D721Med (cell line): ENCODE measurements around the gene KLHL33.
"Not testable (repeated sequence)": the region's sequence is repeated elsewhere in the genome, so short reads cannot be mapped to it uniquely, and the experiment has no call there.

Experiments used
- DNase-seq: peaks from one replicate; pipeline ENCODE4 v3.0.0; 2011; ENCODE audit warnings: low spot score; ENCODE audit not compliant: insufficient read length
- FAIRE-seq: peaks from 2 replicates; lab custom pipeline; 2011; peaks lifted over from hg19 to GRCh38; lab: Jason Lieb, UNC
- TF ChIP-seq, protein P1 (sequence below): IDR thresholded peaks from 2 replicates; pipeline ENCODE4 v1.5.1; 2012; ENCODE audit warnings: mild to moderate bottlenecking, control low read depth; ENCODE audit not compliant: insufficient read depth; ENCODE audit errors: missing control alignments

KLHL33 gene

DNA sequence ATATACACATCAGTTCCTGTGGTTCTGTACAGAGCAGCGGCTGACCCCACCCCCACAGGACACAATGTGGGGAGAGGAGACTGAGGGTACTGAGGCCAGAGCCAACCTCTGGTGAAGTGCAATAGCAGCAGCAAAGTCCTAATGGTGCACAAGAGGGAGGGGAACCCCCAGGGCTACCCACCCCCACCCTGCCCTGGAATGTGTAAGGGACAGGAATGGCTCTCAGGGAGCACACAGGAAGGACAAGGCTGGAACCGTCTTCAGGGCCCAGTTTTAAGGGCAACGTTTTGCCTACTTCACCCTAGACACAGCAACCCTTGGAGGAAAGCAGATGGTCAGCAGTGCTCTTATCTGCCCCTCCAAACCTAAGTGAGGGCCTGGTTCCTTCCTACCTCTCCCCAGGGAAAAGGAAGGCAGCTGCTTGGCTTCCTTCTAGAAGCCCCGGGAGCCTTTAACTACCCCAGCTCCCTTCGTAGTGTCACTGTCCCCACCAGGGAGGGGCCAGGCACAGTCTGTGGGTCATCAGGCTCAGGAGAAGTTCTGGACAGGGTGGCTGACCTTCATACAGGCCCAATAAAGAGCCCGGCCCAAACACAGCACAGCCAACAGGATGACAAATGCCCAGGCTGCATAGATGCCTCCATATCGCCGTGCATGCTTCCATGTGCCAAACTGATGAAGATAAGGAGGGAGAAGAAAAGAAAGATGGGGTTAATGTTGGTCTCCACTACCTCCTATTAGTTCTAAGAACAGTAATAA, 22.2 kb upstream of the KLHL33 start:
- DNase-seq (no peak), FAIRE-seq (no peak)
- TF ChIP-seq, protein P1, sequence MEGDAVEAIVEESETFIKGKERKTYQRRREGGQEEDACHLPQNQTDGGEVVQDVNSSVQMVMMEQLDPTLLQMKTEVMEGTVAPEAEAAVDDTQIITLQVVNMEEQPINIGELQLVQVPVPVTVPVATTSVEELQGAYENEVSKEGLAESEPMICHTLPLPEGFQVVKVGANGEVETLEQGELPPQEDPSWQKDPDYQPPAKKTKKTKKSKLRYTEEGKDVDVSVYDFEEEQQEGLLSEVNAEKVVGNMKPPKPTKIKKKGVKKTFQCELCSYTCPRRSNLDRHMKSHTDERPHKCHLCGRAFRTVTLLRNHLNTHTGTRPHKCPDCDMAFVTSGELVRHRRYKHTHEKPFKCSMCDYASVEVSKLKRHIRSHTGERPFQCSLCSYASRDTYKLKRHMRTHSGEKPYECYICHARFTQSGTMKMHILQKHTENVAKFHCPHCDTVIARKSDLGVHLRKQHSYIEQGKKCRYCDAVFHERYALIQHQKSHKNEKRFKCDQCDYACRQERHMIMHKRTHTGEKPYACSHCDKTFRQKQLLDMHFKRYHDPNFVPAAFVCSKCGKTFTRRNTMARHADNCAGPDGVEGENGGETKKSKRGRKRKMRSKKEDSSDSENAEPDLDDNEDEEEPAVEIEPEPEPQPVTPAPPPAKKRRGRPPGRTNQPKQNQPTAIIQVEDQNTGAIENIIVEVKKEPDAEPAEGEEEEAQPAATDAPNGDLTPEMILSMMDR = no peak

DNA sequence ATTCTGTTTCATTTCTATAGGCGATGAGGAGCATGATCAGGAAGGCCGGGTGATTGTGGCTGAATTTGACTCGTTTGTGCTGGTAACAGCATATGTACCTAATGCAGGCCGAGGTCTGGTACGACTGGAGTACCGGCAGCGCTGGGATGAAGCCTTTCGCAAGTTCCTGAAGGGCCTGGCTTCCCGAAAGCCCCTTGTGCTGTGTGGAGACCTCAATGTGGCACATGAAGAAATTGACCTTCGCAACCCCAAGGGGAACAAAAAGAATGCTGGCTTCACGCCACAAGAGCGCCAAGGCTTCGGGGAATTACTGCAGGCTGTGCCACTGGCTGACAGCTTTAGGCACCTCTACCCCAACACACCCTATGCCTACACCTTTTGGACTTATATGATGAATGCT, 21.0 kb upstream of the KLHL33 start:
- DNase-seq (no peak), FAIRE-seq (no peak)
- TF ChIP-seq, protein P1 = no peak

DNA sequence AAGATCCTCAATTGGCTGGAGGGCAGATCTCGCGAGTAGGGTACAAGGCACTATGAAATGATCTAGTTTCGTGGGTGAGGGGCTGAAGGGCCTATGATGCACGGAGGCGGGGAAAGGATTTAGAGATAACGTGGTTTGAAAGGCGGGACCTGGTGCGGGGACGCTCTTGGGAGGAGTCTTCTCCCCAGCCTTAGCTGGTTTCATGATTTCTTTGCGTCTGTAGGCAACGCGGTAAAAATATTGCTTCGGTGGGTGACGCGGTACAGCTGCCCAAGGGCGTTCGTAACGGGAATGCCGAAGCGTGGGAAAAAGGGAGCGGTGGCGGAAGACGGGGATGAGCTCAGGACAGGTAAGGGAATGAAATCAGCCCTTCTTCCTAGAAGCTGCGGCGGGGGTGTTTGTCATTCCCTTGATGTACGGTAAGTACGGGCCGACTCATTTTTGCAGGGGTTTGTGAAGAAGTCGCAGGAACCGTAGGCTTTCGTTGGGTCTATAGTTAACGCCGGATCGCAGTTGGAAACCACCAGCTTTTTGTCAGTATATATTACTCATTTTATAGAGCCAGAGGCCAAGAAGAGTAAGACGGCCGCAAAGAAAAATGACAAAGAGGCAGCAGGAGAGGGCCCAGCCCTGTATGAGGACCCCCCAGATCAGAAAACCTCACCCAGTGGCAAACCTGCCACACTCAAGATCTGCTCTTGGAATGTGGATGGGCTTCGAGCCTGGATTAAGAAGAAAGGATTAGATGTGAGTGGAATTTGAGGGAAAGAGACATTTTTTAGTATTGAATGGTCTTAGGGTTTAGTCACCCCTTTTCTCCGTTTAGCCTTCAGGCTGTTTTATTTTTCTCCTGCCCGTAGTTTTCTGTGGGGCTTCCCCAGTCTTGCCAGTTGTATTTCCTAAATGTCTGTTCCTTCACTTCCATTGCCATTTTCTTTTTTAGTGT, 19.7 kb upstream of the KLHL33 start:
- DNase-seq = peak; percentile 59
- no peak for FAIRE-seq
- TF ChIP-seq, protein P1 = no peak

DNA sequence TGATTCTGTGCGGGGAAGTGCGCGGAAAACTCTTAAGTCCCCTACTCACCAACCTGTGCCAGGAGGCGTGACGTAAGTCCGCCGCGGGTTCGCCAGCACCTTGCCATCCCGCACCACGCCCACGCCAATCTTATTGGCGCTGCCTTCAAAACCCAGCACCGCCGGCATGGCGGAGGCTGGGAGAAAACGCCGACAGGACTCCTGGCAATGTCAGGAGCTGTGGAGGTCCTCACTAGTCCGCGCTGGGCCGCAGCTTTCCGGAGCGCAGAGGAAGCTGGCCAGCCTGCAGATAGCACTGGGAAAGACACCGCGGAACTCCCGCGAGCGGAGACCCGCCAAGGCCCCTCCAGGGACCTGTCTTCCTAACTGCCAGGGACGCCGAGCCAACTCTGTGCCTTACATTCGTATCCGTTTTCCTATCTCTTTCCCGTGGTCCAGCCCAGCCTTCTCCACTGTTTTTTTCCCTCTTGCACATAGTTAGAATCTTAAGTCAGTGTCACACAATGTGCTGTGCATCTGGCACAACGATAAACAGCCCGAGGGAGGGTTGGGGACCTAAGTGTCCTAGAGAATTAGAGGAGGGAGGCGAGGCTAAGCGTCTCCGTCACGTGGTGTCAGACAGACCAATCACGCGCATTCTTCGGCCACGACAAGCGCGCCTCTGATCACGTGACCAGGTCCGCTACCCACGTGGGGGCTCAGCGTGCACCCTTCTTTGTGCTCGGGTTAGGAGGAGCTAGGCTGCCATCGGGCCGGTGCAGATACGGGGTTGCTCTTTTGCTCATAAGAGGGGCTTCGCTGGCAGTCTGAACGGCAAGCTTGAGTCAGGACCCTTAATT, 18.8 kb upstream of the KLHL33 start, which contains the start of the genes APEX1 and OSGEP:
Gene APEX1 (plus strand): TSS at position 711 of the 839 bp plus-strand sequence. CDS start 420 bp downstream, outside the sequence.
Gene OSGEP (minus strand): TSS at position 297 of the 839 bp plus-strand sequence. CDS start 129 bp downstream, at position 168.
- TF ChIP-seq, protein P1 = no peak
- DNase-seq = peak; percentile 86
- peak; percentile 75 for FAIRE-seq

DNA sequence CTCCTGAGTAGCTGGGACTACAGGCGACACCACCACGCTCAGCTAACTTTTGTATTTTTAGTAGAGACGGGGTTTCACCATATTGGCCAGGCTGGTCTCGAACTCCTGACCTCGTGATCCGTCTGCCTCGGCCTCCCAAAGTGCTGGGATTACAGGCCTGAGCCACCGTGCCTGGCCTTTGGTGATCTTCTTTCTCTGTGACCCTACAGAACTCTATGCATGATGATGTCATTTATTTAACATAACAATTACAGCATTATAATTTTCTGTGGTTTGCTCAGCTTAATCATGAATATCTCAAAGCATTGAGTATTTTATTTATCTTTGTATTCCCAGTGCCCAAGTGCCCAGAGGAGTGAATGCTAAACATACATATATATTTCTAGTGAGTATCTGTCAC, 16.9 kb upstream of the KLHL33 start:
- DNase-seq, FAIRE-seq: not testable (repeated sequence)

DNA sequence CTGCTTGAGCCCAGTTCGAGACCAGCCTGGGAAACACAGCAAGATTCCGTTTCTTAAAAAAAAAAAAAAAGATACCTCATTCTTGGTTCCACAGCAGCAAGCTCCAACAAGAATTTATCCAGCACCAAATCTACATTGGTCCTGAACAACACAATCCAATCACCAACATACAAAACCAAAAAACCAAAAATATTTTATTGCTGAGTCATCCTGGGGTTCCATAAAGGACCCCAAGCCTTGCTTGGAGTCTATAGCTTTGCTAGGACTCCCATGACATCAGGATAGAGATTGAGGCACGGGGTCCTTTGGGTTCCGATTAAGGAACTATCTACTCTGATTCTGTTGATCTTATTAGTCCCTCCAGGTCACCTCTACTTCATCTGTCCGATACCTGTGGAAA, 10.9 kb upstream of the KLHL33 start:
- no peak for FAIRE-seq
- DNase-seq = no peak

DNA sequence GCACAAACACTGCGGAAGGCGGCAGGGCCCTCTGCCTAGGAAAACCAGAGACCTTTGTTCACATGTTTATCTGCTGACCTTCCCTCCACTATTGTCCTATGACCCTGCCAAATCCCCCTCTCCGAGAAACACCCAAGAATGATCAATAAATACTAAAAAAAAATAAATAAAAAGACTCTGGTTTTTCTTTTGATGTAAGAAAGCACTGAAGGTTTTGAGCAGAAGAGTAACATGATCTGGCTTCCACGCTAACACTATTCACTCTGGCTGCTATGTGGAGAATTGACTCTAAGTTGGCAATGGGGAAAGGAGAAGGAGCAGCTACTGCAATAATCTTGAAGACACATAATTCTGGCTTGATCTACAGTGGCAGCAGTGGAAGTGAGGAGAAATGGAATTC, 7.7 kb upstream of the KLHL33 start:
- not testable (repeated sequence) for DNase-seq, FAIRE-seq

More for the DNA sequence above, 10.9 kb upstream of the KLHL33 start:
- TF ChIP-seq, protein P1 = no peak
